SK-N-SH treated with all-trans-retinoic acid at 6 μM for 48 hours (cell line): ENCODE data around the gene RTP3.

ENCODE experiments used
- ARNTL ChIP-seq: fragments of 450-650 bp; formaldehyde crosslinking; IDR thresholded peaks from 2 replicates; pipeline ENCODE4 v1.5.0; 2020; ENCODE audit warnings: low read depth, mild to moderate bottlenecking, moderate library complexity, borderline replicate concordance
- CREB5 ChIP-seq: fragments of 250-450 bp; sonication (Bioruptor Pico); IDR thresholded peaks from 2 replicates; pipeline ENCODE4 v1.5.1; 2020; ENCODE audit warnings: low read depth, mild to moderate bottlenecking, moderate library complexity
- GLIS3 ChIP-seq: fragments of 250-450 bp; sonication (Bioruptor Pico); IDR thresholded peaks from 2 replicates; pipeline ENCODE4 v1.5.0; 2020; ENCODE audit warnings: mild to moderate bottlenecking, moderate library complexity

- TF ChIP-seq CREB5 (CRISPR knock-in tag) (no peak), ARNTL (CRISPR knock-in tag) (no peak), GLIS3 (CRISPR knock-in tag) (no peak)
Measured at GRCh38 chr3:46483825-46484224, 14.0 kb upstream of the RTP3 start.
